ENCODE data around the gene SPINK13.

DNA sequence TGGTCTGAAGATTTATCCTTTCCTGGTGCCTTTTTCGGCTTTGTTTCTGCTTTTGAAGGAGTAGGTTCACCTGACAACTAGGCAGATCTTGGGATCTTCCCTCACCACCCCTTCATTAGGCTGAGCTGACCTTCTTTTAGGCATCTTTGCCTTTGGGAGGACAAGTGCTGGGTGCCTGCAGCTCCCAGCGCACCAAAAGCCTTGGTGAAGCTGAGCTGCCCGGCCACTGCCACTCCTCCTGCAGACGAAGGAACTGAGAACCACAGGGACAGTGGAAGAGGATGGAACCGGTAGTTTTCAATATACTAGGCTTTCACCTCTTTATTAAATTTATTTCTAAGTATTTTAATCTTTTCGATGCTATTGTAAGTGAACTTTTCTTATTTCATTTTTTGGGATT is 47.1 kb upstream of the SPINK13 start:
- TF ChIP-seq, protein P1, sequence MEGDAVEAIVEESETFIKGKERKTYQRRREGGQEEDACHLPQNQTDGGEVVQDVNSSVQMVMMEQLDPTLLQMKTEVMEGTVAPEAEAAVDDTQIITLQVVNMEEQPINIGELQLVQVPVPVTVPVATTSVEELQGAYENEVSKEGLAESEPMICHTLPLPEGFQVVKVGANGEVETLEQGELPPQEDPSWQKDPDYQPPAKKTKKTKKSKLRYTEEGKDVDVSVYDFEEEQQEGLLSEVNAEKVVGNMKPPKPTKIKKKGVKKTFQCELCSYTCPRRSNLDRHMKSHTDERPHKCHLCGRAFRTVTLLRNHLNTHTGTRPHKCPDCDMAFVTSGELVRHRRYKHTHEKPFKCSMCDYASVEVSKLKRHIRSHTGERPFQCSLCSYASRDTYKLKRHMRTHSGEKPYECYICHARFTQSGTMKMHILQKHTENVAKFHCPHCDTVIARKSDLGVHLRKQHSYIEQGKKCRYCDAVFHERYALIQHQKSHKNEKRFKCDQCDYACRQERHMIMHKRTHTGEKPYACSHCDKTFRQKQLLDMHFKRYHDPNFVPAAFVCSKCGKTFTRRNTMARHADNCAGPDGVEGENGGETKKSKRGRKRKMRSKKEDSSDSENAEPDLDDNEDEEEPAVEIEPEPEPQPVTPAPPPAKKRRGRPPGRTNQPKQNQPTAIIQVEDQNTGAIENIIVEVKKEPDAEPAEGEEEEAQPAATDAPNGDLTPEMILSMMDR (IDR thresholded peaks at IDR 0.05) = no peak
- no peak for TF ChIP-seq EZH2 (IDR thresholded peaks at IDR 0.05; ENCODE audit: borderline replicate concordance, insufficient read depth, low read depth, low read length, poor library complexity, severe bottlenecking)

Data from B cell (primary cell).